Rectal smooth muscle tissue (tissue), 1 donor: ENCODE measurements around the gene WDR1.
A peak's percentile ranks its signal among the peaks of the same experiment; 100 is the strongest.

Experiments used
- H3K27ac ChIP-seq: one replicate; pipeline ENCODE4 v1.7.0; 2013; ENCODE audit warnings: low read depth, low read length, inconsistent platforms
- H3K27me3 ChIP-seq: one replicate; pipeline ENCODE4 v1.7.0; 2013; ENCODE audit warnings: low read length; ENCODE audit not compliant: control insufficient read depth, insufficient read depth
- H3K36me3 ChIP-seq: one replicate; pipeline ENCODE4 v1.7.0; 2013; ENCODE audit warnings: low read length; ENCODE audit not compliant: control insufficient read depth, insufficient read depth
- H3K4me1 ChIP-seq: one replicate; pipeline ENCODE4 v1.7.0; 2013; ENCODE audit warnings: low read length; ENCODE audit not compliant: control insufficient read depth, insufficient read depth
- H3K4me3 ChIP-seq: one replicate; pipeline ENCODE4 v1.7.0; 2013; ENCODE audit warnings: low read length
- H3K9ac ChIP-seq: one replicate; pipeline ENCODE4 v1.7.0; 2013; ENCODE audit warnings: low read length

WDR1 gene

GRCh38 chr4:10115797-10116568 lies 616 bp downstream of the WDR1 start:
- H3K4me3 ChIP-seq, result peak overlapping the region; percentile 89
- H3K27ac ChIP-seq, result peak overlapping the region; percentile 95
- H3K9ac ChIP-seq, result peak overlapping the region; percentile 93
- H3K36me3 ChIP-seq, result peaks cover 41% of the 10 kb centered on the region
- peaks cover 60% of the 10 kb centered on the region for H3K4me1 ChIP-seq
- H3K27me3 ChIP-seq, result no peaks in the 10 kb centered on the region

GRCh38 chr4:10115271-10115796 lies 1.3 kb downstream of the WDR1 start:
- peak overlapping the region; percentile 93 for H3K9ac ChIP-seq
- peak overlapping the region; percentile 95 for H3K27ac ChIP-seq
- peaks cover 46% of the 10 kb centered on the region for H3K36me3 ChIP-seq
- peak overlapping the region; percentile 89 for H3K4me3 ChIP-seq
- H3K27me3 ChIP-seq, result no peaks in the 10 kb centered on the region
- peaks cover 66% of the 10 kb centered on the region for H3K4me1 ChIP-seq

DNA sequence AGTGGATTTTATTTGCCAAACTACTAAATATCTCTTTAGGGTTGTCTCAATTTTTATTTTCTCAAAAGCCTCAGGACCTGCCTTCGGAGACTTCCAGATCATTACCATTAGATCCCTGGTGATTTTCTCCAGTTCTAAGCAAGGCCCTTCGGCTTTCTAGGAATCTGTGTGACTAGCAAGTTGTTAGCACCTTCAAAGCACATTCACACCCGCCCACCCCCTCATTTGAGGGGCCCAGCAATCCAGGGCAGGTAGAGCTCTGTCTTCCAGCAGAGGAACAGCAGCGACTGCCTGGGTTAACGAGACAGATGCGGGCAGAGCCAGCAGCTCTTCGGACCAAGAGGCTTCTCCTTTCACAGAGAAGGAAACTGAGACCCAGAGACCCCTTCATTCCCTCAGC lies 2.0 kb downstream of the WDR1 start:
- Histone ChIP-seq H3K36me3 (peaks cover 49% of the 10 kb centered on the region), H3K9ac (no peak overlapping the region), H3K4me1 (peaks cover 73% of the 10 kb centered on the region)

GRCh38 chr4:10114147-10114546 lies 2.5 kb downstream of the WDR1 start:
- Histone ChIP-seq H3K4me1 (peaks cover 76% of the 10 kb centered on the region), H3K9ac (no peak overlapping the region), H3K27ac (no peak overlapping the region), H3K4me3 (peak overlapping the region; percentile 16), H3K27me3 (no peaks in the 10 kb centered on the region), H3K36me3 (peaks cover 49% of the 10 kb centered on the region)

More for the DNA sequence above, 2.0 kb downstream of the WDR1 start:
- Histone ChIP-seq H3K27ac (peak overlapping the region; percentile 34), H3K4me3 (peak overlapping the region; percentile 89), H3K27me3 (no peaks in the 10 kb centered on the region)

DNA sequence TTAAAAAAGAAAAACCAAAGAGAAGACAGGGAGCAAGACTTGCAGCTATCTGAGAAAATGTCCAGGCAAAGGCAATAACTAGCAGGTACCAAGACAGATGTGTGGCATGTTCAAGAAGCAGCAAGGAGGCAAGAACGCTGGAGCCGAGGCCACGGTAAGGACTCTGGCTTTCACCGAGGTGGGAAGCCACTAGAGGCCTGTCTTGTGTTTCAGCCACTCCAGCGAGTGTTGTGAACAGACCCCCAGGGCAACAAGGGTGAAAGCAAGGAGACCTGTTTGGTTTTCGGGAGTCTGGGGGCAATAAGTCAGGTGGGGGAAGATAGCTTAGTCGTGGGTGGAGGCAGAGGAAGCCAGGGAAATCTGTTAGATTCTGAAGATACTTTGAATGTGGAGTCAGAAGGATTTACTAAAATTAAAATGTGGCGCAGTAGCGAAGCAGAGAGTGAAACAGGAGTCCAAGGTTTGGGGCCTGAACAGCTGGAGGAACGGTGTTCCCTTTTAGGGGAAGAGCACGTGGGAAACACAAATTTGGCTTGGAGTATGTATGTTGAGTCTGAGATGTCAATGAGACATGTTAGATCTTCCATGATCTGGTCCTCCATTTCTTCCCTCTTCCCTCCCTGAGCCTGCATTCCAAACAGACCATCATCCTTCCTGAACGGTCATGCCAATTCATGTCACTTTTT lies 3.1 kb downstream of the WDR1 start:
- Histone ChIP-seq H3K36me3 (peaks cover 49% of the 10 kb centered on the region), H3K9ac (no peak overlapping the region), H3K27me3 (no peaks in the 10 kb centered on the region), H3K4me3 (no peak overlapping the region), H3K4me1 (peaks cover 78% of the 10 kb centered on the region), H3K27ac (no peak overlapping the region)

GRCh38 chr4:10112658-10113284 lies 3.8 kb downstream of the WDR1 start:
- Histone ChIP-seq H3K9ac (no peak overlapping the region), H3K27me3 (no peaks in the 10 kb centered on the region), H3K4me1 (peaks cover 78% of the 10 kb centered on the region), H3K36me3 (peaks cover 49% of the 10 kb centered on the region), H3K4me3 (no peak overlapping the region), H3K27ac (peak overlapping the region; percentile 30)

DNA sequence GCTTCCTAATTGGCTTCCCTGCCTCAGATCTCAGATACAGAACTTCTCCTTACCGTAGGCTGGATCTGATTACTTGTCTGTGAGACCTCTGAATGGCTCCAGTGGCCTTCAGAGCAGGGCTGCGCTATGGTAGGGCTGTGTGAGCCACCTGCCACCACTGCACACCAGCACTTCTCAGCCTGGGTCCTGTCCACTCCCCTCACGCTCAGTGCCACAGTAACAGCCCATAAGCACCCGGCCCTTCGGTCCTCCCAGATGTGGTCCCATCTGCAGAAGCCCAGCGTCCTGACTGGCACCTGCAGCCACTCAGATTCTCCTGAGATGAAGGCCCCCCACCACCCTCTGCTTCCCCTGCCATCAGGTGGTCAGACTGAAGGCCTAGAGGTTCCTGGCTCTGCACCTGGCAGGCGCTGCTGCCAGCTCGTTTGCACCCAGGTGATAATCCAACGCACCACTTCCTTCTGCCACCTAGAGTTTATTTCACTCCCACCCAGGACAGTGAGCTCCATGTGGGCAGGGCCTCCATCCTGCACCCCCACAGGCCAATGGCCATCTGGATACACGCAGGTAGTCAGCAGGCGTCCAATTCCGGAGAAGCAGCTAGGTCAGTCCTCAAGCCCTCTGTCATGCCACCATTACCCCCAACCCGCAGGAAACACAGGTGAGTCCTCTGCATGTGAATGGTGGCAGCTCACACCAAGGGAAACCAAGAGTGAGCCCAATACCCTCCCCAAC lies 5.4 kb downstream of the WDR1 start:
- no peak overlapping the region for H3K9ac ChIP-seq
- peaks cover 88% of the 10 kb centered on the region for H3K4me1 ChIP-seq
- H3K4me3 ChIP-seq, result no peak overlapping the region
- no peak overlapping the region for H3K27ac ChIP-seq
- no peaks in the 10 kb centered on the region for H3K27me3 ChIP-seq
- H3K36me3 ChIP-seq, result peaks cover 51% of the 10 kb centered on the region

DNA sequence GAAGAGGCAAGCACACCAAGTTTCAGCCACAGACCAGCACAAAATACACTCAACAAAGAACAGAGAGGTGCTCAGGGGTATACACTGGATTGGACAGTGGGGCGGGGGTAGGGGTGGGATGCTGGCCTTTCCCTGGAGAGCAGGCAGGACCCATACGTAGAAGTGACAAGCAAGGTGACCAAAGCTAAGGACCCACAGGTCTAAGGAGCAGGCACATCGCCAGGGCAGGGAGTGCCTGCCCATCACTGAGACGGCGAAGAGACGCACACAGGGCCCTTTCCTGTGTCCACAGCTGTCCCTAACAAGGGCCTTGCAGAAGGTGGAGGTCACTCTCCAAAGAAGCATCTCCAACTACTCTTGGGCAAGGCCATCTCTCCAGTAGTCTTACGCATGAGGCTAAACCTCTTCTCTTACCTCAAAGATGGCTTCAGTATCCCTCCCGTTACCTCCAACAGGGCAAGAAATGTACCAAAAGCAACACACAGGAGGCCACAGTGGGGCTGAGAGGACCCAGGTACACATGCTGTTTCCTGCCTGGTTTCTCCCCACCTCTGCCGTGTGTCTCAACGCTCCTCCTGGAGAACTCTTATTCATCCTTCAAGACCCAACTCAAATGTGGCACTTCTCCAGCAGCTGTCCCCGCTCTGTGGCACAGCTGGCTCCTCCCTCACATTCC lies 6.5 kb downstream of the WDR1 start:
- Histone ChIP-seq H3K9ac (no peak overlapping the region), H3K4me3 (no peak overlapping the region), H3K27ac (peak overlapping the region; percentile 21), H3K4me1 (peaks cover 91% of the 10 kb centered on the region), H3K36me3 (peaks cover 51% of the 10 kb centered on the region), H3K27me3 (no peaks in the 10 kb centered on the region)

DNA sequence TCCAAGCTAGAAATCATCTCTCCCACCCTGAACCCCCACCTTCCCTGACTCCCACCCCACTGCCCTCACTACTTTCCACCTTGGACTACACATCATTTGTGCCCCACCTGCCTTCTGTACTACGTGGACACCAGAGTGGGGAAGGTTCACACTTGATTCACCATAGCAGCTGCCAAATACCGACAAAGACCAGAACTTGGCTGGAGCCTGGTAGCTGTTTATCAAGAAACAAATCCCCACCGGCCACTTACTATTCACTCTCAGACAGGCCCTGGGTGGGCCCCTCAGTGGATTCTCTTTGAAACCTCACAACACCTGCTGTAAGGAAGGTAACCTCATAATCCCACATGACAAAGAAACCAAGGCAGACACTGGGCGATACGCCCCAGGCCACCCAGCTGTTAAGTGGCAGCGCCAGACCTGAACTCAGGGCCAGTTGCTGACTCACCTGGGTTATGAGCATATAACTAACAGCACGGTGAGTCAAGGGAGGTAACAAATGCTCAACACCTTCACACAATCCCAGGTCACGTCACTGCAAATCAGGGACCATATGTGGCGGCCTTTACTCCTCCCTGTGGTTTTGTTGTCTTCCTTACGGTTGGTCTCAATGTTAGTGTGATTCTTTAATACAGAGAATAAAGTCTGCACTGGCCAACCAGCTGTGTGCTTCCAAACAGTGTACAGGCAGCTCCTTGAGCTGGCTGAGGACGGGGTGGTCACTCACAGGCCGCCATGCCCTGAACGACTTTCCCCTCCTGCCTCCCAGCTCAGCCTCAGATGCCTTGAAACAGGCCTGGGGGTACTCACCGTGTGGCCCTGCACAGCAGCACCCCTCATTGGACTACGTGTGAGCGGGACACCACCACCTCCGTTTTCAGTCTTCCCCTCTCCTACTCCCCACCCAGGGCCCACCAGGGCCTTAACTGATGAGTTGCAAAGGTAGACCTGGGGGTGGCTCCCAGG lies 7.5 kb downstream of the WDR1 start:
- peaks cover 40% of the 10 kb centered on the region for H3K36me3 ChIP-seq
- peaks cover 89% of the 10 kb centered on the region for H3K4me1 ChIP-seq
- H3K27ac ChIP-seq, result peak overlapping the region; percentile 66
- no peak overlapping the region for H3K9ac ChIP-seq
- no peaks in the 10 kb centered on the region for H3K27me3 ChIP-seq
- peak overlapping the region; percentile 31 for H3K4me3 ChIP-seq

DNA sequence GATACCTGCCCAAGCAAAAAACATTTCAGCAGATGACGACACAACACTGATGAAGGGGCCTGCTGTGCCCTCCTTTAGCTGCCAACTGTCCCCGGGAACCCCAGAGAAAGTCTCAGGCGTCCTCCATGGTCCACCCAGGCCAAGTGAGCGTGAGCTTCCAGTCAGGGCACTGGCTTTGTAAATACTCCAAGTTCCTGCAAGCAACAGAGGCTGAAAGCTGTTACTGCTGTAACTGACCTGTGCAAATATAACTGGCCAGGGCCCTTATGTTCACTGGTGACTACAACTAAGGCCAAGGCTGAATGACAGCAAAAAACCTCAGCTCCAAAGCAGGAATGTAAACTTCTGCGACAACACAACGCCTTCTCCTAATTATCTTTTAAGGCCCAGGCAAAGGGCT lies 8.2 kb downstream of the WDR1 start:
- Histone ChIP-seq H3K9ac (no peak overlapping the region), H3K4me1 (peaks cover 87% of the 10 kb centered on the region), H3K36me3 (peaks cover 35% of the 10 kb centered on the region), H3K27ac (peak overlapping the region; percentile 66), H3K4me3 (no peak overlapping the region), H3K27me3 (no peaks in the 10 kb centered on the region)
